ENCODE results near the gene THSD1. TPM values are rescaled to one million over a fixed set of nuclear protein-coding genes. Genes with fewer than 3 reads are reported as not detected.

THSD1 gene
- total RNA-seq, 1 experiment from 2014 or later = 0.85 TPM

DNA sequence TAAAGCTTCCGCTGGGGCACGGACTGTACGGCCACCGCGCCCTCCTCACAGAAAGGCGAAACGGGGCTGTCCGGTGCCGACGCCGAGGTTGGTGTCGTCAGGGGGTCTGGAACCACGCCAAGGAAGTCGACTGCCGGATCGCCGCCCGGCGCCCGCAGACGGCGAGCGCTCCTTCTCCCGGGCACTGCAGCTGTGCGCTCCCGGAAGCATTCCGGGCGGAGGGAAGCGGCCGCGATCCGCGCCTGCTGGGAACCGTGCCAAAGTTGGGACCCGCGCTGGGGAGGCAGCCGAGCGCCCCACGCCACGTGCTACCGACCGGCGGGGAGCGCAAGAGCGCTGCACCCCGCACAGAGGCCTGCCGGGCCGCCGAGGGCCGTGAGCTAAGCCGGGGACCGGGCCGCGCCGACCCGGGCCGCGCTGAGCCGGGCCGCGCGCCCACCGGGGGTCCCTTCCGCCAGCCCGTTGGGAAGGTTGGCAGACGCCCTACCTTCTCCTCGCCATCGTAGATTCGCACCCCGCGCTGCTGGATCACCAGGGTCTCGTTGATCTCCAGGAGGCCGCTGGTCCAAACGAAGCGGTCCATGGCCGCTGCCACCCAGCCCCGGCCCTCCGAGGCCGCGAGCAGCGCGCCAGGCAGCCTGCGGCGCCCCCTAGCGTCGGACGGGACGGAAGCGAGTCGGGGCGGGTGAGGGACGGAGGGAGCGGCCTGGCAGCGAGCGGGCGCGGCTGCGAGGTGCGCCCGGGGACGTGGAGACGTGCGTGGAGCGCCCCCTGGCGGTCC lies 44.2 kb upstream of the THSD1 start, which contains the start of gene VPS36:
TSS of gene VPS36 (minus strand) at position 623 of the 781 bp plus-strand sequence. CDS start at position 583, 40 bp downstream.
- peaks cover 29% of the 10 kb centered on the region for H3K36me3 Mint-ChIP-seq (ENCODE audit: insufficient read depth, unreplicated experiment)
- intact Hi-C loops (cut with micrococcal nuclease; ENCODE audit: unreplicated experiment) = loop anchor here (1.0 to 2.0 kb wide), 2 partner anchors 51 to 107 kb away; no protein-coding TSS in a partner anchor
- H3K27ac Mint-ChIP-seq (ENCODE audit: unreplicated experiment) = peak within 1 kb of the TSS; percentile 71
- no peaks in the 10 kb centered on the region for H3K27me3 Mint-ChIP-seq (ENCODE audit: unreplicated experiment)
- TF ChIP-seq, protein P1, sequence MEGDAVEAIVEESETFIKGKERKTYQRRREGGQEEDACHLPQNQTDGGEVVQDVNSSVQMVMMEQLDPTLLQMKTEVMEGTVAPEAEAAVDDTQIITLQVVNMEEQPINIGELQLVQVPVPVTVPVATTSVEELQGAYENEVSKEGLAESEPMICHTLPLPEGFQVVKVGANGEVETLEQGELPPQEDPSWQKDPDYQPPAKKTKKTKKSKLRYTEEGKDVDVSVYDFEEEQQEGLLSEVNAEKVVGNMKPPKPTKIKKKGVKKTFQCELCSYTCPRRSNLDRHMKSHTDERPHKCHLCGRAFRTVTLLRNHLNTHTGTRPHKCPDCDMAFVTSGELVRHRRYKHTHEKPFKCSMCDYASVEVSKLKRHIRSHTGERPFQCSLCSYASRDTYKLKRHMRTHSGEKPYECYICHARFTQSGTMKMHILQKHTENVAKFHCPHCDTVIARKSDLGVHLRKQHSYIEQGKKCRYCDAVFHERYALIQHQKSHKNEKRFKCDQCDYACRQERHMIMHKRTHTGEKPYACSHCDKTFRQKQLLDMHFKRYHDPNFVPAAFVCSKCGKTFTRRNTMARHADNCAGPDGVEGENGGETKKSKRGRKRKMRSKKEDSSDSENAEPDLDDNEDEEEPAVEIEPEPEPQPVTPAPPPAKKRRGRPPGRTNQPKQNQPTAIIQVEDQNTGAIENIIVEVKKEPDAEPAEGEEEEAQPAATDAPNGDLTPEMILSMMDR (IDR thresholded peaks at IDR 0.05; ENCODE audit: unreplicated experiment) = peak; percentile 96
- no TSS peak for BruUV-seq (replicated peaks)
- peak within 1 kb of the TSS; percentile 82 for H3K4me3 Mint-ChIP-seq (ENCODE audit: low read depth, unreplicated experiment)
- no peaks in the 10 kb centered on the region for H3K9me3 Mint-ChIP-seq (ENCODE audit: low read depth, unreplicated experiment)
- CTCF ChIA-PET = interaction anchor here (0.7 to 2.4 kb wide), 8 partner anchors 22 to 681 kb away, joined by 3 to 20 read pairs (median 6); no protein-coding TSS in a partner anchor
- H3K4me1 Mint-ChIP-seq (ENCODE audit: low read depth, unreplicated experiment) = peaks cover 25% of the 10 kb centered on the region
- DNase-seq = peak; percentile 98

DNA sequence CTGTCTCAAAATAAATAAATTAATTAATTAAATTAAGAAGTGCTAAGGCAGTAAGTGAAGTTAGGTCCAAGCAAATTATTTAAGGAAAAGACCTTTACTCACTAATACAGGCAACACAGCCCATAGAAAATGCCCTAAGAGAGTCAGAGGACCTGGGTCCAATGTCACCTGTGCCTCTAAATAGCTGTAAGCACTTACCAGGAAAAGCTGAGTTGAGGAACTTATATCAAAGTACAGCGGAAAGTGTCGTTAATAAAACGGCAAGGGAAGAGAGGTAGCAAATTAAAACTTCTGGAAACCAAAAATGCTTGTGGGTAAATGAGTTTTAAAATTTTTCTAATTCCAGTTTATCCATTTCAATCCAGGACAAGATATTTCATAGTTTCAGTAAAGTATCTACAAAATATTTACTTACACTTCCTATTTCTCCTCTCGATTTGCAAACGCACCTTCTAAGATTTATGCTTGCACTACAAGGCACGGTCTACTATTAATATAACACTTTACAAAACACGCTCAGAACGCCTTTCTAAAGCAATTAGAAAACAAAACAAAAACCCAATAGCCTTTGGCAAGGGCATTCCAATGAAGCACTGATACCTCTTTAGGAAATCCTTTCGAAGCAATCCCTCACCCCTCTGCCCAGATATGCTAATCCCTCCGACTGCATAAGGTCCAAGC lies 43.5 kb upstream of the THSD1 start:
- Mint-ChIP-seq H3K27me3 (ENCODE audit: unreplicated experiment) (no peaks in the 10 kb centered on the region), H3K9me3 (ENCODE audit: low read depth, unreplicated experiment) (no peaks in the 10 kb centered on the region), H3K4me3 (ENCODE audit: low read depth, unreplicated experiment) (peak overlapping the region; percentile 82), H3K27ac (ENCODE audit: unreplicated experiment) (peak overlapping the region; percentile 71), H3K4me1 (ENCODE audit: low read depth, unreplicated experiment) (peaks cover 25% of the 10 kb centered on the region), H3K36me3 (ENCODE audit: insufficient read depth, unreplicated experiment) (peaks cover 22% of the 10 kb centered on the region)
- CTCF ChIA-PET = interaction anchor here (1.5 to 2.4 kb wide), 4 partner anchors 27 to 106 kb away, joined by 4 to 20 read pairs (median 12); no protein-coding TSS in a partner anchor
- TF ChIP-seq, protein P1 (IDR thresholded peaks at IDR 0.05; ENCODE audit: unreplicated experiment) = no peak
- no peak for DNase-seq
- intact Hi-C loops (cut with micrococcal nuclease; ENCODE audit: unreplicated experiment) = loop anchor here (1.0 to 5.0 kb wide), 3 partner anchors 37 to 106 kb away; no protein-coding TSS in a partner anchor
- BruUV-seq (replicated peaks) = TSS peak; percentile 47

- intact Hi-C loops (cut with micrococcal nuclease; ENCODE audit: unreplicated experiment) = loop anchor here (5.0 kb wide), 1 partner anchor 36 kb away; no protein-coding TSS in a partner anchor
- no peak for DNase-seq
- H3K4me1 Mint-ChIP-seq (ENCODE audit: low read depth, unreplicated experiment) = peaks cover 10% of the 10 kb centered on the region
- TF ChIP-seq, protein P1 (IDR thresholded peaks at IDR 0.05; ENCODE audit: unreplicated experiment) = no peak
- no peaks in the 10 kb centered on the region for H3K27me3 Mint-ChIP-seq (ENCODE audit: unreplicated experiment)
- H3K27ac Mint-ChIP-seq (ENCODE audit: unreplicated experiment) = no peak overlapping the region
- no peaks in the 10 kb centered on the region for H3K9me3 Mint-ChIP-seq (ENCODE audit: low read depth, unreplicated experiment)
- CTCF ChIA-PET = no interaction called here
- H3K4me3 Mint-ChIP-seq (ENCODE audit: low read depth, unreplicated experiment) = no peak overlapping the region
- no TSS peak for BruUV-seq (replicated peaks)
- H3K36me3 Mint-ChIP-seq (ENCODE audit: insufficient read depth, unreplicated experiment) = peaks cover 17% of the 10 kb centered on the region
These were observed 42.0 kb upstream of the THSD1 start for GRCh38 chr13:52447815-52448552.

GRCh38 chr13:52447354-52447753 lies 41.4 kb upstream of the THSD1 start:
- H3K9me3 Mint-ChIP-seq (ENCODE audit: low read depth, unreplicated experiment) = no peaks in the 10 kb centered on the region
- BruUV-seq (replicated peaks) = no TSS peak

More at GRCh38 chr13:52447354-52447753, 41.4 kb upstream of the THSD1 start:
- intact Hi-C loops (cut with micrococcal nuclease; ENCODE audit: unreplicated experiment) = loop anchor here (5.0 kb wide), 1 partner anchor 35 kb away; no protein-coding TSS in a partner anchor
- no peak overlapping the region for H3K4me3 Mint-ChIP-seq (ENCODE audit: low read depth, unreplicated experiment)
- peaks cover 8% of the 10 kb centered on the region for H3K4me1 Mint-ChIP-seq (ENCODE audit: low read depth, unreplicated experiment)
- H3K27ac Mint-ChIP-seq (ENCODE audit: unreplicated experiment) = no peak overlapping the region
- TF ChIP-seq, protein P1 (IDR thresholded peaks at IDR 0.05; ENCODE audit: unreplicated experiment) = no peak
- CTCF ChIA-PET = no interaction called here
- peaks cover 17% of the 10 kb centered on the region for H3K36me3 Mint-ChIP-seq (ENCODE audit: insufficient read depth, unreplicated experiment)
- no peaks in the 10 kb centered on the region for H3K27me3 Mint-ChIP-seq (ENCODE audit: unreplicated experiment)
- no peak for DNase-seq
